K562 (cell line): ENCODE measurements around the gene CD4. TPM values are rescaled to one million over a fixed set of nuclear protein-coding genes. Genes with fewer than 3 reads are reported as not detected.
A peak's percentile ranks its signal among the peaks of the same experiment; 100 is the strongest.

Experiments used
- ATAC-seq: fragments of 200-7000 bp; cut with Tn5 transposase; 3 replicates; pipeline ENCODE4 v1.9.1; 2020; ENCODE audit warnings: moderate library complexity
- BruUV-seq: library from RNA; stranded (reverse); fragments of 400-500 nt; replicated peaks from 2 replicates; lab custom pipeline; 2021; lab: Mats Ljungman, UMichigan
- CTCF ChIA-PET: fragments of 300-600 bp; formaldehyde crosslinking; extraction: SDS; loops from one replicate; lab custom pipeline; 2021; ENCODE audit warnings: low intra/inter-chr PET ratio; lab: Yijun Ruan, JAX
- POLR2A ChIA-PET: fragments of 300-600, 350-650 bp; sonication (Branson Sonifier 250); formaldehyde crosslinking; extraction: SDS; loops from one replicate; lab custom pipeline; 2021; ENCODE audit warnings: antibody characterized with exemption, inconsistent platforms; lab: Yijun Ruan, JAX
- DNase-seq, 4 experiments: peaks; one replicate each; pipeline versions ENCODE4 v3.0.0 to v3.0.0-alpha.2; 2011 to 2018; ENCODE audit warnings: low spot score in 3 of 4, mixed read lengths in 3 of 4; ENCODE audit errors: extremely low read depth in 1 of 4
- FAIRE-seq: peaks from 2 replicates; lab custom pipeline; 2011; peaks lifted over from hg19 to GRCh38; lab: Jason Lieb, UNC
- H2AFZ ChIP-seq: 2 replicates; pipeline ENCODE4 v1.6.0; 2011; ENCODE audit warnings: low read depth, low read length, control low read depth, inconsistent platforms
- H3K27ac ChIP-seq: fragments of 200-600 bp; 3 replicates; pipeline ENCODE4 v1.8.0; 2011; ENCODE audit warnings: low read depth, mild to moderate bottlenecking, control low read depth, inconsistent platforms, low read length, moderate library complexity, mixed read lengths; ENCODE audit errors: extremely low read depth
- H3K27me3 ChIP-seq, 2 experiments: fragments of 300-600 bp in 1 of 2; 2 replicates in 1 of 2; 3 replicates in 1 of 2; pipeline versions ENCODE4 v1.6.0 to v1.8.0; 2011; ENCODE audit warnings: inconsistent platforms in 2 of 2, low read length in 2 of 2, mild to moderate bottlenecking in 1 of 2, mixed read lengths in 1 of 2, moderate library complexity in 1 of 2; ENCODE audit not compliant: control insufficient read depth in 2 of 2, insufficient read depth in 2 of 2
- H3K36me3 ChIP-seq: fragments of 300-600 bp; 3 replicates; pipeline ENCODE4 v1.8.0; 2011; ENCODE audit warnings: mild to moderate bottlenecking, low read length, inconsistent platforms; ENCODE audit not compliant: control insufficient read depth, insufficient read depth
- H3K4me1 ChIP-seq, 2 experiments: fragments of 200-600 bp in 1 of 2; replicated peaks in 1 of 2; 2 replicates in 1 of 2; 3 replicates in 1 of 2; pipeline versions ENCODE4 v1.5.1 to v1.8.0; 2011; ENCODE audit warnings: inconsistent platforms in 2 of 2, low read length in 2 of 2, mild to moderate bottlenecking in 1 of 2, mixed read lengths in 1 of 2, moderate library complexity in 1 of 2; ENCODE audit not compliant: control insufficient read depth in 2 of 2, insufficient read depth in 2 of 2
- H3K4me2 ChIP-seq: 2 replicates; pipeline ENCODE4 v1.6.1; 2011; ENCODE audit warnings: low read length, control low read depth, inconsistent platforms, mixed read lengths; ENCODE audit not compliant: insufficient read depth
- H3K4me3 ChIP-seq: fragments of 200-600 bp; sonication (generic), shearing (Covaris generic); 2 replicates; pipeline ENCODE4 v1.5.1; 2016; ENCODE audit warnings: control low read depth, inconsistent platforms
- H3K79me2 ChIP-seq: fragments of 200-600 bp; 3 replicates; pipeline ENCODE4 v1.8.0; 2011; ENCODE audit warnings: low read length, inconsistent platforms; ENCODE audit not compliant: control insufficient read depth, insufficient read depth
- H3K9ac ChIP-seq, 2 experiments: 2 replicates each; pipeline versions ENCODE4 v1.6.0 to v1.6.1; 2011; ENCODE audit warnings: low read depth in 2 of 2, low read length in 2 of 2, control low read depth in 1 of 2, inconsistent platforms in 1 of 2, mild to moderate bottlenecking in 1 of 2, mixed read lengths in 1 of 2; ENCODE audit not compliant: insufficient read depth in 1 of 2
- H3K9me1 ChIP-seq: one replicate; pipeline ENCODE4 v1.6.0; 2011; ENCODE audit warnings: inconsistent platforms, mild to moderate bottlenecking, low read length, moderate library complexity; ENCODE audit not compliant: control insufficient read depth, insufficient read depth
- H3K9me3 ChIP-seq: replicated peaks from 2 replicates; pipeline ENCODE4 v1.5.1; 2011; ENCODE audit warnings: low read depth, low read length, inconsistent platforms; ENCODE audit not compliant: control insufficient read depth, insufficient read depth
- H4K20me1 ChIP-seq: replicated peaks from 2 replicates; pipeline ENCODE4 v1.6.1; 2011; ENCODE audit warnings: low read length, inconsistent platforms, mixed read lengths; ENCODE audit not compliant: control insufficient read depth, insufficient read depth
- BCOR ChIP-seq: fragments of 450-650 bp; IDR thresholded peaks from 2 replicates; pipeline ENCODE4 v1.6.1; 2016
- CEBPB ChIP-seq: fragments of 450-650 bp; IDR thresholded peaks from 2 replicates; pipeline ENCODE4 v1.6.1; 2016; ENCODE audit warnings: missing genetic modification characterization, missing compliant biosample characterization
- MLX ChIP-seq, 2 experiments: fragments of 450-650 bp in 1 of 2; sonication (generic) in 1 of 2; formaldehyde crosslinking; conservative IDR thresholded peaks; 2 replicates each; pipeline versions ENCODE4 v1.4.0 to v1.8.1; 2020 to 2022; ENCODE audit warnings: mild to moderate bottlenecking in 1 of 2, missing genetic modification reagents in 1 of 2
- MYNN ChIP-seq, 2 experiments: sonication (generic); formaldehyde crosslinking in 1 of 2; IDR thresholded peaks; 2 replicates each; pipeline versions ENCODE4 v1.5.0 to v1.6.1; 2016 to 2020; ENCODE audit warnings: antibody characterized with exemption in 1 of 2, missing genetic modification reagents in 1 of 2
- POLR2A ChIP-seq: fragments of 450-650 bp; conservative IDR thresholded peaks from 2 replicates; pipeline ENCODE4 v1.6.1; 2016
- POLR2AphosphoS2 ChIP-seq: IDR thresholded peaks from 2 replicates; pipeline ENCODE4 v1.6.1; 2012; ENCODE audit warnings: low read length, improper control_type of control experiment
- RBM25 ChIP-seq: fragments of 200-400 bp; formaldehyde crosslinking; IDR thresholded peaks from 2 replicates; pipeline ENCODE4 v1.6.1; 2018; ENCODE audit warnings: low read length, low read depth, moderate library complexity; ENCODE audit not compliant: severe bottlenecking
- SIN3A ChIP-seq, 2 experiments: fragments of 150-350 bp in 1 of 2; IDR thresholded peaks; 2 replicates each; pipeline ENCODE4 v1.6.1; 2011 to 2016; ENCODE audit warnings: borderline replicate concordance in 2 of 2, low read depth in 2 of 2, low read length in 2 of 2, mild to moderate bottlenecking in 2 of 2, moderate library complexity in 2 of 2; ENCODE audit not compliant: control insufficient read depth in 1 of 2
- WGBS: fragments of 100-300 bp; shearing (Covaris generic); methylation state at CpG from one replicate; pipeline ENCODE4 v1.1.6; 2016; ENCODE audit warnings: low coverage, mixed read lengths; ENCODE audit not compliant: insufficient coverage; ENCODE audit errors: missing lambda C conversion rate; 5-methylcytosine and 5-hydroxymethylcytosine counted together
- in situ Hi-C: fragments of 300-500 bp; cut with MboI; formaldehyde crosslinking; loops from 4 replicates; pipeline ENCODE4 v1.15.0; 2018; ENCODE audit warnings: inconsistent platforms, mixed read lengths
- intact Hi-C: fragments of 100-400 bp; cut with micrococcal nuclease; formaldehyde crosslinking; loops from 2 replicates; pipeline ENCODE4 v1.14.2; 2022
- polyA plus RNA-seq, 8 experiments: library from polyadenylated mRNA; depleted of rRNA in 4 of 8; stranded (reverse) in 5 of 8; unstranded in 3 of 8; fragments of >200 nt; fragmentation: Nextera tagmentation in 2 of 8; fragmentation: Illumina TruSeq in 1 of 8; extraction: Ambion mirVana in 2 of 8; extraction: Trizol in 1 of 8; gene quantifications; 2 replicates each; pipeline versions ENCODE4 v1.2.1 to v1.2.3, GENCODE V29; 2011 to 2014; ENCODE audit warnings: inconsistent platforms in 1 of 8, missing spikeins in 1 of 8
- total RNA-seq, 7 experiments: library from RNA; depleted of rRNA in 6 of 7; stranded (reverse); fragments of >200 nt in 6 of 7; fragmentation: Illumina TruSeq in 2 of 7; extraction: Trizol in 2 of 7; gene quantifications; 2 replicates each; pipeline versions ENCODE4 v1.2.1 to v1.2.3, GENCODE V29; 2011 to 2021; ENCODE audit warnings: low replicate concordance in 1 of 7
- TF ChIP-seq, protein P1 (sequence below): fragments of 450-650 bp; formaldehyde crosslinking; IDR thresholded peaks from 2 replicates; pipeline ENCODE4 v1.4.0; 2020; ENCODE audit warnings: mild to moderate bottlenecking, moderate library complexity

Gene CD4
- total and polyA plus RNA-seq, 9 of the 15 experiments (the other 6 are each of a cell fraction or from before 2014, with no cell fraction given) = 0.06 to 0.27 (median 0.09) TPM; not detected in 5

DNA sequence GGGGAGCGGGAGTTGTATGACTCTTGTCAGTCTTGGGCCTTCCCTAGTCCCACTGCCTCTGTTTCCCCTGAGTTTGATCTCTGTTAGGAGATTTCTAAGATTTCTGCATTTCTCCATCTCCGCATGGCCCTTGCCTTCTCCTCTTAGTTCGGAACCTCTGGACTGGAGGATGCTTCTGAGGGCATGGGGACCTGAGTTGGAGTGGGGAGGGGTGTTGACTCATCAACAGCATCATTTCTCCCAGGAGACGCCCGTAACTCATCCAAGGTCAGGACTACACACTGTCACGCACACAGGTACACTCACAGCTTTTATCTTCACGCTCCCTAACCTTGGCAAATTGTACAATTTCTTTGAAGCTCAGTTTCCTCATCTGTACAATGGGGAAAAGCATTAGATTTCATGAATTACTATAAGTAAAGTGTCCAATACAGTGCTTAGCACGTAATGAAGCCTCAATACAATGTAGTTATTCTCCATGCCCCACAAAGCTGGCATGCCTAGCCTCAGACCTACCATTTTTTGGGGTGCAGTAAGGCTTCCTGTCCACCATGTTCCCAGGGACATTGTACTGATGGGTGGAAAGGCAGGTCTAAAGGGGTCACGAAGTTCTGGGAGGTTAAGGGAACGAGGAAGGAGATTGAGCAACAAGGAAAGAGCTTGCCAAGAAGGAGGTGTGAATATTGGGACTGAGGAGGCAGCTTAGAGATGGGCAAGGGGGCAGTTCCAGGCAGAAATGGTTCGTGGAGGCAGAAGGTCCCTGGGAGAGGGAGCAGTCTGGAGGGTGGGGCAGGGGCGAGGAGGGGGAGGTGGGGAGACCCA, 17.6 kb upstream of the CD4 start:
- Histone ChIP-seq H3K4me3 (no peak overlapping the region), H2AFZ (no peak overlapping the region), H3K36me3 (peaks cover 32% of the 10 kb centered on the region; the same call in 2 of the 3 replicates), H3K9ac (no peak overlapping the region), H3K27me3 (no peaks in the 10 kb centered on the region; a peak in 1 of 5 replicates), H3K4me2 (no peak overlapping the region), H3K9me3 (no peaks in the 10 kb centered on the region), H3K27ac (no peak overlapping the region), H3K79me2 (peaks cover 27% of the 10 kb centered on the region), H3K4me1 (peaks cover 10 to 34% of the 10 kb centered on the region in 2 experiments; a peak in 4 of 5 replicates), H4K20me1 (no peaks in the 10 kb centered on the region), H3K9me1 (no peaks in the 10 kb centered on the region)
- no peak for FAIRE-seq
- WGBS = 66% methylated on average over 11 of the region's 12 CpGs
- CTCF ChIA-PET = interaction anchor here (0.7 kb wide), 1 partner anchor 20 kb away, joined by 3 read pairs; no protein-coding TSS in a partner anchor
- 0 out of 2 replicates have a peak, but pooled peaks have one; percentile 13 for TF ChIP-seq POLR2A
- TF ChIP-seq, protein P1, sequence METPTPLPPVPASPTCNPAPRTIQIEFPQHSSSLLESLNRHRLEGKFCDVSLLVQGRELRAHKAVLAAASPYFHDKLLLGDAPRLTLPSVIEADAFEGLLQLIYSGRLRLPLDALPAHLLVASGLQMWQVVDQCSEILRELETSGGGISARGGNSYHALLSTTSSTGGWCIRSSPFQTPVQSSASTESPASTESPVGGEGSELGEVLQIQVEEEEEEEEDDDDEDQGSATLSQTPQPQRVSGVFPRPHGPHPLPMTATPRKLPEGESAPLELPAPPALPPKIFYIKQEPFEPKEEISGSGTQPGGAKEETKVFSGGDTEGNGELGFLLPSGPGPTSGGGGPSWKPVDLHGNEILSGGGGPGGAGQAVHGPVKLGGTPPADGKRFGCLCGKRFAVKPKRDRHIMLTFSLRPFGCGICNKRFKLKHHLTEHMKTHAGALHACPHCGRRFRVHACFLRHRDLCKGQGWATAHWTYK (CRISPR knock-in tag) = no peak
- TF ChIP-seq POLR2AphosphoS2 = 0 out of 2 replicates have a peak, but pooled peaks have one; percentile 32
- TF ChIP-seq BCOR = peak; percentile 60
- TF ChIP-seq MYNN (IDR thresholded peaks at IDR 0.05) = 0 out of 2 replicates have a peak, but pooled peaks have one; percentile 7
- no peak for TF ChIP-seq MYNN (CRISPR knock-in tag; IDR thresholded peaks at IDR 0.05)
- no peak for TF ChIP-seq CEBPB
- TF ChIP-seq MLX (CRISPR knock-in tag; conservative IDR thresholded peaks at IDR 0.05) = no peak
- peak; percentile 76 for TF ChIP-seq RBM25
- TF ChIP-seq SIN3A (IDR thresholded peaks at IDR 0.05; ENCODE audit: borderline replicate concordance in 2 of 2, control insufficient read depth in 1 of 2, low read depth in 2 of 2, low read length in 2 of 2) = no peak
- in situ Hi-C loops (no loop called here), intact Hi-C loops (no loop called here)
- DNase-seq = no peak
- no peak for ATAC-seq
- POLR2A ChIA-PET = interaction anchor here (0.6 to 1.3 kb wide), 3 partner anchors 10 to 40 kb away, joined by 3 to 5 read pairs (median 4); no protein-coding TSS in a partner anchor
- BruUV-seq = no TSS peak
